ENCODE results near the gene SAFB.

The SAFB gene

GRCh38 chr19:5711713-5712161 lies 88.9 kb downstream of the SAFB start:
- H2AFZ ChIP-seq (ENCODE audit: low read depth, low read length): no peak overlapping the region
- H3K27me3 ChIP-seq (ENCODE audit: insufficient read depth, low read length): no peaks in the 10 kb centered on the region
- H3K36me3 ChIP-seq (ENCODE audit: insufficient read depth, low read length): peaks cover 56% of the 10 kb centered on the region
- H3K4me1 ChIP-seq (ENCODE audit: insufficient read depth, low read length): no peaks in the 10 kb centered on the region
- H3K4me3 ChIP-seq (ENCODE audit: low read length): no peak overlapping the region
- H3K9me3 ChIP-seq (ENCODE audit: low read length): no peaks in the 10 kb centered on the region

- peaks cover 49% of the 10 kb centered on the region for H3K36me3 ChIP-seq (ENCODE audit: insufficient read depth, low read length)
- no peak overlapping the region for H3K4me3 ChIP-seq (ENCODE audit: low read length)
- no peak overlapping the region for H2AFZ ChIP-seq (ENCODE audit: low read depth, low read length)
- H3K9me3 ChIP-seq (ENCODE audit: low read length): no peaks in the 10 kb centered on the region
- peaks cover 3% of the 10 kb centered on the region for H3K4me1 ChIP-seq (ENCODE audit: insufficient read depth, low read length)
- no peaks in the 10 kb centered on the region for H3K27me3 ChIP-seq (ENCODE audit: insufficient read depth, low read length)
Measured at GRCh38 chr19:5713228-5713627, 90.3 kb downstream of the SAFB start.

GRCh38 chr19:5714816-5715215 lies 91.9 kb downstream of the SAFB start:
- H3K4me1 ChIP-seq (ENCODE audit: insufficient read depth, low read length): peaks cover 12% of the 10 kb centered on the region
- no peak overlapping the region for H2AFZ ChIP-seq (ENCODE audit: low read depth, low read length)
- no peaks in the 10 kb centered on the region for H3K9me3 ChIP-seq (ENCODE audit: low read length)
- H3K27me3 ChIP-seq (ENCODE audit: insufficient read depth, low read length): no peaks in the 10 kb centered on the region
- H3K4me3 ChIP-seq (ENCODE audit: low read length): no peak overlapping the region
- H3K36me3 ChIP-seq (ENCODE audit: insufficient read depth, low read length): peaks cover 43% of the 10 kb centered on the region

- no peak overlapping the region for H3K4me3 ChIP-seq (ENCODE audit: low read length)
- no peak overlapping the region for H2AFZ ChIP-seq (ENCODE audit: low read depth, low read length)
- H3K9me3 ChIP-seq (ENCODE audit: low read length): no peaks in the 10 kb centered on the region
- H3K27me3 ChIP-seq (ENCODE audit: insufficient read depth, low read length): no peaks in the 10 kb centered on the region
- peaks cover 22% of the 10 kb centered on the region for H3K36me3 ChIP-seq (ENCODE audit: insufficient read depth, low read length)
- H3K4me1 ChIP-seq (ENCODE audit: insufficient read depth, low read length): peaks cover 12% of the 10 kb centered on the region
Measured at GRCh38 chr19:5717215-5717935, 94.5 kb downstream of the SAFB start.

Data from neuron (in vitro differentiated cells).